WTC11 (cell line): ENCODE data around the gene SLC9A9.

Experiments used
- ATF1 ChIP-seq: sonication (generic); formaldehyde crosslinking; IDR thresholded peaks from 2 replicates; pipeline ENCODE4 v1.8.1; 2023; ENCODE audit warnings: mild to moderate bottlenecking, moderate library complexity, missing genetic modification reagents
- ETV6 ChIP-seq: sonication (generic); formaldehyde crosslinking; IDR thresholded peaks from 2 replicates; pipeline ENCODE4 v1.8.1; 2022; ENCODE audit warnings: mild to moderate bottlenecking, missing genetic modification reagents
- NFYB ChIP-seq: sonication (generic); formaldehyde crosslinking; conservative IDR thresholded peaks from 2 replicates; pipeline ENCODE4 v1.8.0; 2022; ENCODE audit warnings: low read depth, missing genetic modification reagents
- NR2C2 ChIP-seq: sonication (generic); formaldehyde crosslinking; IDR thresholded peaks from 2 replicates; pipeline ENCODE4 v1.8.0; 2022; ENCODE audit warnings: mild to moderate bottlenecking, missing genetic modification reagents
- SMAD4 ChIP-seq: sonication (generic); formaldehyde crosslinking; IDR thresholded peaks from 2 replicates; pipeline ENCODE4 v1.8.0; 2022; ENCODE audit warnings: mild to moderate bottlenecking, missing genetic modification reagents
- TP53 ChIP-seq: sonication (generic); formaldehyde crosslinking; IDR thresholded peaks from 2 replicates; pipeline ENCODE4 v1.8.1; 2023; ENCODE audit warnings: mild to moderate bottlenecking, missing genetic modification reagents
- ZNF416 ChIP-seq: fragments of 250-450 bp; sonication (Bioruptor Pico); IDR thresholded peaks from 2 replicates; pipeline ENCODE4 v1.9.0; 2021; ENCODE audit warnings: mild to moderate bottlenecking, inconsistent platforms
- TF ChIP-seq, protein P1 (sequence below): fragments of 200-600 bp; IDR thresholded peaks from 2 replicates; pipeline ENCODE4 v1.8.0; 2022; ENCODE audit warnings: antibody characterized with exemption
- TF ChIP-seq, protein P2 (sequence below): sonication (generic); formaldehyde crosslinking; IDR thresholded peaks from 2 replicates; pipeline ENCODE4 v1.8.0; 2023; ENCODE audit warnings: mild to moderate bottlenecking, missing genetic modification reagents
- TF ChIP-seq, protein P3 (sequence below): fragments of 250-450 bp; sonication (Bioruptor Pico); conservative IDR thresholded peaks from 2 replicates; pipeline ENCODE4 v1.9.0; 2021; ENCODE audit warnings: mild to moderate bottlenecking
- TF ChIP-seq, protein P4 (sequence below): sonication (generic); formaldehyde crosslinking; IDR thresholded peaks from 2 replicates; pipeline ENCODE4 v1.8.1; 2022; ENCODE audit warnings: mild to moderate bottlenecking, missing genetic modification reagents, moderate library complexity, borderline replicate concordance
- TF ChIP-seq, protein P5 (sequence below): sonication (generic); formaldehyde crosslinking; IDR thresholded peaks from 2 replicates; pipeline ENCODE4 v1.8.1; 2022; ENCODE audit warnings: low read depth, mild to moderate bottlenecking, moderate library complexity, missing genetic modification reagents, borderline replicate concordance
- TF ChIP-seq, protein P6 (sequence below): sonication (generic); formaldehyde crosslinking; IDR thresholded peaks from 2 replicates; pipeline ENCODE4 v1.8.1; 2023; ENCODE audit warnings: mild to moderate bottlenecking, missing genetic modification reagents, borderline replicate concordance
- TF ChIP-seq, protein P7 (sequence below): sonication (generic); formaldehyde crosslinking; IDR thresholded peaks from 2 replicates; pipeline ENCODE4 v1.8.1; 2023; ENCODE audit warnings: mild to moderate bottlenecking, missing genetic modification reagents, moderate library complexity

DNA sequence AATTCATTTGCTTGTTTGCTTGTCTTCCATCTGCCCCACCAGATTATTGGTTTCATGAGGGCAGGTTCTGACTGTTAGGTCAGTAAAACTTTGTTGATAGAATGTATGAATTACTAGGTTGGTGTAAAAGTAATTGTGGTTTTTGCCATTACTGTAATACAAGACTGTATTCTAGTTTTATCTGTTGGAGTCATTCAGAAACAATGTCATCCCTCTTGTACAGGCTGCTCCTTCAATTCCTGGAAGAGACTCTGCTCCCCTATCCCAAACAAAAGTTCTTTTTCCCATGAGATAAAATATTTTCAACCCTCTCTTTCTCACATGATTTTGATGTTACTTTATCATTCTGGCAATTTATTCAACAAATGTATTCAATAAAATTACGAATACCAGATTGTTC lies 613.7 kb downstream of the SLC9A9 start:
- TF ChIP-seq, protein P1, sequence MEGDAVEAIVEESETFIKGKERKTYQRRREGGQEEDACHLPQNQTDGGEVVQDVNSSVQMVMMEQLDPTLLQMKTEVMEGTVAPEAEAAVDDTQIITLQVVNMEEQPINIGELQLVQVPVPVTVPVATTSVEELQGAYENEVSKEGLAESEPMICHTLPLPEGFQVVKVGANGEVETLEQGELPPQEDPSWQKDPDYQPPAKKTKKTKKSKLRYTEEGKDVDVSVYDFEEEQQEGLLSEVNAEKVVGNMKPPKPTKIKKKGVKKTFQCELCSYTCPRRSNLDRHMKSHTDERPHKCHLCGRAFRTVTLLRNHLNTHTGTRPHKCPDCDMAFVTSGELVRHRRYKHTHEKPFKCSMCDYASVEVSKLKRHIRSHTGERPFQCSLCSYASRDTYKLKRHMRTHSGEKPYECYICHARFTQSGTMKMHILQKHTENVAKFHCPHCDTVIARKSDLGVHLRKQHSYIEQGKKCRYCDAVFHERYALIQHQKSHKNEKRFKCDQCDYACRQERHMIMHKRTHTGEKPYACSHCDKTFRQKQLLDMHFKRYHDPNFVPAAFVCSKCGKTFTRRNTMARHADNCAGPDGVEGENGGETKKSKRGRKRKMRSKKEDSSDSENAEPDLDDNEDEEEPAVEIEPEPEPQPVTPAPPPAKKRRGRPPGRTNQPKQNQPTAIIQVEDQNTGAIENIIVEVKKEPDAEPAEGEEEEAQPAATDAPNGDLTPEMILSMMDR = no peak
- TF ChIP-seq ATF1 = no peak
- TF ChIP-seq SMAD4 (CRISPR knock-in tag) = no peak
- TF ChIP-seq, protein P2, sequence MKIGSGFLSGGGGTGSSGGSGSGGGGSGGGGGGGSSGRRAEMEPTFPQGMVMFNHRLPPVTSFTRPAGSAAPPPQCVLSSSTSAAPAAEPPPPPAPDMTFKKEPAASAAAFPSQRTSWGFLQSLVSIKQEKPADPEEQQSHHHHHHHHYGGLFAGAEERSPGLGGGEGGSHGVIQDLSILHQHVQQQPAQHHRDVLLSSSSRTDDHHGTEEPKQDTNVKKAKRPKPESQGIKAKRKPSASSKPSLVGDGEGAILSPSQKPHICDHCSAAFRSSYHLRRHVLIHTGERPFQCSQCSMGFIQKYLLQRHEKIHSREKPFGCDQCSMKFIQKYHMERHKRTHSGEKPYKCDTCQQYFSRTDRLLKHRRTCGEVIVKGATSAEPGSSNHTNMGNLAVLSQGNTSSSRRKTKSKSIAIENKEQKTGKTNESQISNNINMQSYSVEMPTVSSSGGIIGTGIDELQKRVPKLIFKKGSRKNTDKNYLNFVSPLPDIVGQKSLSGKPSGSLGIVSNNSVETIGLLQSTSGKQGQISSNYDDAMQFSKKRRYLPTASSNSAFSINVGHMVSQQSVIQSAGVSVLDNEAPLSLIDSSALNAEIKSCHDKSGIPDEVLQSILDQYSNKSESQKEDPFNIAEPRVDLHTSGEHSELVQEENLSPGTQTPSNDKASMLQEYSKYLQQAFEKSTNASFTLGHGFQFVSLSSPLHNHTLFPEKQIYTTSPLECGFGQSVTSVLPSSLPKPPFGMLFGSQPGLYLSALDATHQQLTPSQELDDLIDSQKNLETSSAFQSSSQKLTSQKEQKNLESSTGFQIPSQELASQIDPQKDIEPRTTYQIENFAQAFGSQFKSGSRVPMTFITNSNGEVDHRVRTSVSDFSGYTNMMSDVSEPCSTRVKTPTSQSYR (CRISPR knock-in tag) = no peak
- TF ChIP-seq, protein P3, sequence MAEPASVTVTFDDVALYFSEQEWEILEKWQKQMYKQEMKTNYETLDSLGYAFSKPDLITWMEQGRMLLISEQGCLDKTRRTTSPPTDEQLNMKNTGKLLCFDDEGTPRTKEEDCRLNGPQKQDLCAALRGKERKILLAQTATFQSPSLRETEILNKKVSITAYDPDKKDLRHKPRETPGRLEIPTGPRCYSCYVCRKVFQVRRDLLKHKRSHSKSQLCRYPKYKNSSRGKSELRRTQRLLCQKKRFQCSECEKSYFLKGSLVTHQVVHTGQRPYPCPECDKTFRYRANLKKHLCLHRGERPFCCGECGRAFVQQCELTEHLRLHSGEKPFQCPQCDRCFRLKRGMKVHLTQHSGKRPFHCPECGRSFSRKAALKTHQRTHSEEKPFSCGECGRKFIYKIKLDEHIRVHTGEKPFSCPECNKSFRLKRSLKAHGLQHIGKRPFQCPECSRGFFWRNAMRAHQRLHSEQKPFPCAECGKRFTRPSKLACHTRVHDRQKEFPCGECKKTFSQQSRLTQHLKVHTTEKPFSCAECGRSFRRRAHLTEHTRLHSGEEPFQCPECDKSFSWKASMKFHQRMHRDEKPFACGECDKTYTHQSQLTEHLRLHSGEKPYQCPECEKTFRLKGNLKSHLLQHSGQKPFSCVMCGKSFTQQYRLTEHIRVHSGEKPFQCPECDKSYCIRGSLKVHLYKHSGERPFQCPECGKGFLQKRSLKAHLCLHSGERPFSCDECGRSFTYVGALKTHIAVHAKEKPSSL = no peak
- TF ChIP-seq, protein P4, sequence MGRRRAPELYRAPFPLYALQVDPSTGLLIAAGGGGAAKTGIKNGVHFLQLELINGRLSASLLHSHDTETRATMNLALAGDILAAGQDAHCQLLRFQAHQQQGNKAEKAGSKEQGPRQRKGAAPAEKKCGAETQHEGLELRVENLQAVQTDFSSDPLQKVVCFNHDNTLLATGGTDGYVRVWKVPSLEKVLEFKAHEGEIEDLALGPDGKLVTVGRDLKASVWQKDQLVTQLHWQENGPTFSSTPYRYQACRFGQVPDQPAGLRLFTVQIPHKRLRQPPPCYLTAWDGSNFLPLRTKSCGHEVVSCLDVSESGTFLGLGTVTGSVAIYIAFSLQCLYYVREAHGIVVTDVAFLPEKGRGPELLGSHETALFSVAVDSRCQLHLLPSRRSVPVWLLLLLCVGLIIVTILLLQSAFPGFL = no peak
- TF ChIP-seq, protein P5, sequence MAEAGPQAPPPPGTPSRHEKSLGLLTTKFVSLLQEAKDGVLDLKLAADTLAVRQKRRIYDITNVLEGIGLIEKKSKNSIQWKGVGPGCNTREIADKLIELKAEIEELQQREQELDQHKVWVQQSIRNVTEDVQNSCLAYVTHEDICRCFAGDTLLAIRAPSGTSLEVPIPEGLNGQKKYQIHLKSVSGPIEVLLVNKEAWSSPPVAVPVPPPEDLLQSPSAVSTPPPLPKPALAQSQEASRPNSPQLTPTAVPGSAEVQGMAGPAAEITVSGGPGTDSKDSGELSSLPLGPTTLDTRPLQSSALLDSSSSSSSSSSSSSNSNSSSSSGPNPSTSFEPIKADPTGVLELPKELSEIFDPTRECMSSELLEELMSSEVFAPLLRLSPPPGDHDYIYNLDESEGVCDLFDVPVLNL (CRISPR knock-in tag) = no peak
- TF ChIP-seq, protein P6, sequence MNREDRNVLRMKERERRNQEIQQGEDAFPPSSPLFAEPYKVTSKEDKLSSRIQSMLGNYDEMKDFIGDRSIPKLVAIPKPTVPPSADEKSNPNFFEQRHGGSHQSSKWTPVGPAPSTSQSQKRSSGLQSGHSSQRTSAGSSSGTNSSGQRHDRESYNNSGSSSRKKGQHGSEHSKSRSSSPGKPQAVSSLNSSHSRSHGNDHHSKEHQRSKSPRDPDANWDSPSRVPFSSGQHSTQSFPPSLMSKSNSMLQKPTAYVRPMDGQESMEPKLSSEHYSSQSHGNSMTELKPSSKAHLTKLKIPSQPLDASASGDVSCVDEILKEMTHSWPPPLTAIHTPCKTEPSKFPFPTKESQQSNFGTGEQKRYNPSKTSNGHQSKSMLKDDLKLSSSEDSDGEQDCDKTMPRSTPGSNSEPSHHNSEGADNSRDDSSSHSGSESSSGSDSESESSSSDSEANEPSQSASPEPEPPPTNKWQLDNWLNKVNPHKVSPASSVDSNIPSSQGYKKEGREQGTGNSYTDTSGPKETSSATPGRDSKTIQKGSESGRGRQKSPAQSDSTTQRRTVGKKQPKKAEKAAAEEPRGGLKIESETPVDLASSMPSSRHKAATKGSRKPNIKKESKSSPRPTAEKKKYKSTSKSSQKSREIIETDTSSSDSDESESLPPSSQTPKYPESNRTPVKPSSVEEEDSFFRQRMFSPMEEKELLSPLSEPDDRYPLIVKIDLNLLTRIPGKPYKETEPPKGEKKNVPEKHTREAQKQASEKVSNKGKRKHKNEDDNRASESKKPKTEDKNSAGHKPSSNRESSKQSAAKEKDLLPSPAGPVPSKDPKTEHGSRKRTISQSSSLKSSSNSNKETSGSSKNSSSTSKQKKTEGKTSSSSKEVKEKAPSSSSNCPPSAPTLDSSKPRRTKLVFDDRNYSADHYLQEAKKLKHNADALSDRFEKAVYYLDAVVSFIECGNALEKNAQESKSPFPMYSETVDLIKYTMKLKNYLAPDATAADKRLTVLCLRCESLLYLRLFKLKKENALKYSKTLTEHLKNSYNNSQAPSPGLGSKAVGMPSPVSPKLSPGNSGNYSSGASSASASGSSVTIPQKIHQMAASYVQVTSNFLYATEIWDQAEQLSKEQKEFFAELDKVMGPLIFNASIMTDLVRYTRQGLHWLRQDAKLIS (CRISPR knock-in tag) = no peak
- no peak for TF ChIP-seq ZNF416 (CRISPR knock-in tag)
- TF ChIP-seq TP53 (CRISPR knock-in tag) = no peak
- no peak for TF ChIP-seq NFYB
- no peak for TF ChIP-seq NR2C2
- TF ChIP-seq, protein P7, sequence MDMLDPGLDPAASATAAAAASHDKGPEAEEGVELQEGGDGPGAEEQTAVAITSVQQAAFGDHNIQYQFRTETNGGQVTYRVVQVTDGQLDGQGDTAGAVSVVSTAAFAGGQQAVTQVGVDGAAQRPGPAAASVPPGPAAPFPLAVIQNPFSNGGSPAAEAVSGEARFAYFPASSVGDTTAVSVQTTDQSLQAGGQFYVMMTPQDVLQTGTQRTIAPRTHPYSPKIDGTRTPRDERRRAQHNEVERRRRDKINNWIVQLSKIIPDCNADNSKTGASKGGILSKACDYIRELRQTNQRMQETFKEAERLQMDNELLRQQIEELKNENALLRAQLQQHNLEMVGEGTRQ (CRISPR knock-in tag) = no peak
- no peak for TF ChIP-seq ETV6 (CRISPR knock-in tag)
